ENCODE data around the gene CORIN. TPM values are rescaled to one million over a fixed set of nuclear protein-coding genes. Genes with fewer than 3 reads are reported as not detected.

Gene CORIN
- total RNA-seq, 3 donors from 2014 or later, result 1.6 to 6.4 (median 1.6) TPM

DNA sequence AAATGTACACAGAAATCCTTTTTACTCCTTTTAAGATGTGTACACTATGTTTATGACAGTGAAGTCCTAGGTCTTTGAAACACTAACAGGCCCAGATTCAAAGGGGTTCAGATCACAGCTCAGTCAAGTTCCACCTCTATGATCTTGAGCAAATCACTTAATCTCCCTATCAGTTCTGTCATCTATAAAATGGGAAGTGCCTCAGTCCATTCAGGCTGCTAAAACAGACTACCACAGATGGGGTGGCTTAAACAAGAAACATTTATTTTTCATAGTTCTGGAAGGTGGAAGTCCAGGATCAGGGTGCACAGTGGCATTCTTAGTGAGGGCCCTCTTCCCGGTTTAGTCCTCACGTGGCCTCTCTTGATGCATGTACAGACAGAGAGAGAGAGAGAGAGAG is 117.1 kb downstream of the CORIN start:
- DNase-seq (ENCODE audit: low spot score in 2 of 2), result no peak
- peaks cover 0 to 28% of the 10 kb centered on the region in 2 donors for H3K27me3 ChIP-seq
- no peaks in the 10 kb centered on the region for H3K9me3 ChIP-seq
- no peaks in the 10 kb centered on the region for H3K36me3 ChIP-seq
- H3K4me3 ChIP-seq, result no peak overlapping the region
- TF ChIP-seq CTCF (IDR thresholded peaks at IDR 0.05), result no peak
- no peak for TF ChIP-seq POLR2AphosphoS5 (IDR thresholded peaks at IDR 0.05)
- TF ChIP-seq POLR2A (IDR thresholded peaks at IDR 0.05), result no peak
- H3K27ac ChIP-seq, result no peak overlapping the region
- H3K4me1 ChIP-seq, result no peaks in the 10 kb centered on the region
- intact Hi-C loops (cut with DNase I; ENCODE audit: low total_unique reads), result no loop called here

DNA sequence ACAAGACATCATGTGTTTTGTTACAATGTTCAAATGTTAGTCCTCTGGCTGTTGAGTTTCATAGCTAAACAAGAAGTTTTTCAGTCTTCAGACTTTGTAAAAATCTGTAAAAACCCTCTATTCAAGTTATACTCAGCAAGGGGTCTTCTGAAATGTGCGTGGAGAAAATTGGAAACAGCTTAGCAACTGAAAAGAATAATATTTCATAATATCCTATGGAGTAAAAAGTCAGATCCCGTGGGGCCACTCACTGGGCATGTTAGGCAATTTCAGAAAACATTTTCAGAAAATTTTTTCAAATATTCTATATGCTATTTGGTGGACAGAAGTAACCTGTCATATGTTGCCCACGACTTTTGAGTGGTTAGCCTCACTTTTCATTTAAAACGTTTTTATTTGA is 118.3 kb downstream of the CORIN start:
- no peak overlapping the region for H3K27ac ChIP-seq
- H3K27me3 ChIP-seq, result peaks cover 0 to 24% of the 10 kb centered on the region in 2 donors
- H3K4me1 ChIP-seq, result no peaks in the 10 kb centered on the region
- no peak for DNase-seq (ENCODE audit: low spot score in 2 of 2)
- H3K9me3 ChIP-seq, result no peaks in the 10 kb centered on the region
- no peak for TF ChIP-seq CTCF (IDR thresholded peaks at IDR 0.05)
- TF ChIP-seq POLR2A (IDR thresholded peaks at IDR 0.05), result no peak
- no peak for TF ChIP-seq POLR2AphosphoS5 (IDR thresholded peaks at IDR 0.05)
- no peak overlapping the region for H3K4me3 ChIP-seq
- H3K36me3 ChIP-seq, result no peaks in the 10 kb centered on the region
- intact Hi-C loops (cut with DNase I; ENCODE audit: low total_unique reads), result no loop called here

GRCh38 chr4:47718696-47719095 is 119.2 kb downstream of the CORIN start:
- H3K4me3 ChIP-seq, result no peak overlapping the region
- peaks cover 0 to 24% of the 10 kb centered on the region in 2 donors for H3K27me3 ChIP-seq

DNA sequence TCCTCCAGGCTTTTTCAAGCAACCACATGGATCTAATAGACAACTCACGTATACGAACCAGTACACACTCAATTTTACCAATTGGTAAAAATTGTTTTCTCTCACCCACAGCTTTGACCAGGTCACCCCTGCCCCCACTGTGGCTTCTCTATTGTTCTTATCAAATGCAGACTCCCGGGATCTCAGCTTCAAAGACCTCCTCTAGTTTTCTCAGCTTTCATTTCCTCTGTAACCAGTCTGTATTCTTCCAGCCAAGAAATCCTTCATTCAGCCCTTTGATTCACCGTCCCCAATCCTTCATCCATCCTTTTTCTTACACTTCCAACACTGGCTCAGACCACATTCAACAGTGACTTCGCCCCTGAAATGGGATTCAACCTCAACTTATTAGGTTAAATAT is 120.7 kb downstream of the CORIN start:
- no peaks in the 10 kb centered on the region for H3K9me3 ChIP-seq
- H3K27me3 ChIP-seq, result peaks cover 0 to 20% of the 10 kb centered on the region in 2 donors
- no peak overlapping the region for H3K4me3 ChIP-seq
- no peaks in the 10 kb centered on the region for H3K36me3 ChIP-seq
- no peaks in the 10 kb centered on the region for H3K4me1 ChIP-seq
- H3K27ac ChIP-seq, result no peak overlapping the region
- intact Hi-C loops (cut with DNase I; ENCODE audit: low total_unique reads), result no loop called here
- TF ChIP-seq POLR2AphosphoS5 (IDR thresholded peaks at IDR 0.05) (no peak), POLR2A (IDR thresholded peaks at IDR 0.05) (no peak), CTCF (IDR thresholded peaks at IDR 0.05) (no peak)
- no peak for DNase-seq (ENCODE audit: low spot score in 2 of 2)

More at GRCh38 chr4:47718696-47719095, 119.2 kb downstream of the CORIN start:
- Histone ChIP-seq H3K27ac (no peak overlapping the region), H3K36me3 (no peaks in the 10 kb centered on the region), H3K9me3 (no peaks in the 10 kb centered on the region), H3K4me1 (no peaks in the 10 kb centered on the region)
- DNase-seq (ENCODE audit: low spot score in 2 of 2), result no peak
- intact Hi-C loops (cut with DNase I; ENCODE audit: low total_unique reads), result no loop called here
- TF ChIP-seq CTCF (IDR thresholded peaks at IDR 0.05), result no peak
- TF ChIP-seq POLR2A (IDR thresholded peaks at IDR 0.05), result no peak

DNA sequence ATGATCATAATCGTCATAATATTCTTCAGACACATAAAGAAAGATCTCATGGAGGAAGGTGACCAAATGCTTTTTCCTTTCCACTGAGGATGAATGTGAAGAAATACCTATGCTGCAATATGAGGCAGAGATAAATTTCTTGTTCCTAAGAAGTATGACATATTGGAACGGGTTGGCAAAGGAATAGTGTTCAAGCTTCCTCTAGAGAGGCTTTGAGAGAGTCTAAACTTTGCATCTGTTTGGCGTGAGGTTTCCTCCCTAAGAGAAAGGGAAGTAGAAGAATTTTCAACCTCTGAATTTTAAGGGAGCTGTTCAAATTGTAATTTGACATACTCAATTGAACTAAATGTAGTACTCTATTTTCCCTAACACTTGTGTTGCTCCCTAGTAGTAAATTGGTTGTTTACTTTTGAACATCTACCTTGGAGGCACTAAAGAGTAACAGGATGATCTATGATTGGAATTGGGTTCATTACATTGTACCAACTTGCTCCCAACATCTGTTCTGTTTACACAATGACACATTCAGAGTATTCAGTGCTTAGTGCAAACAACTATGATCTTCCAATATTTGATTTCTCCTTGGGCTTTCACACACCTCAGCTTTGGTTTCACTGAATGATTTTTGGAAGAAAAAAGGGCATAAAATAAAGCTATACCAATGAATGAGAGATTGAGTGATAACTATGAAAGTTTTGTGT is 122.0 kb downstream of the CORIN start:
- intact Hi-C loops (cut with DNase I; ENCODE audit: low total_unique reads), result no loop called here
- no peaks in the 10 kb centered on the region for H3K36me3 ChIP-seq
- DNase-seq (ENCODE audit: low spot score in 2 of 2), result no peak
- no peak overlapping the region for H3K27ac ChIP-seq
- no peak overlapping the region for H3K4me3 ChIP-seq
- TF ChIP-seq CTCF (IDR thresholded peaks at IDR 0.05) (no peak), POLR2AphosphoS5 (IDR thresholded peaks at IDR 0.05) (no peak), POLR2A (IDR thresholded peaks at IDR 0.05) (no peak)
- H3K9me3 ChIP-seq, result no peaks in the 10 kb centered on the region
- peaks cover 0 to 21% of the 10 kb centered on the region in 2 donors for H3K27me3 ChIP-seq
- no peaks in the 10 kb centered on the region for H3K4me1 ChIP-seq

All from breast epithelium (tissue), 4 donors.